HG03439 (cell line): Measurements from ENCODE around the gene THADA.
"Not testable (repeated sequence)": the region's sequence is repeated elsewhere in the genome, so short reads cannot be mapped to it uniquely, and the experiment has no call there.

ENCODE experiments used
- ATAC-seq: cut with Tn5 transposase; IDR thresholded peaks from one replicate; pipeline ENCODE4 v1.9.1; 2021; ENCODE audit warnings: mild to moderate bottlenecking, moderate library complexity; ENCODE audit not compliant: unreplicated experiment

THADA gene

DNA sequence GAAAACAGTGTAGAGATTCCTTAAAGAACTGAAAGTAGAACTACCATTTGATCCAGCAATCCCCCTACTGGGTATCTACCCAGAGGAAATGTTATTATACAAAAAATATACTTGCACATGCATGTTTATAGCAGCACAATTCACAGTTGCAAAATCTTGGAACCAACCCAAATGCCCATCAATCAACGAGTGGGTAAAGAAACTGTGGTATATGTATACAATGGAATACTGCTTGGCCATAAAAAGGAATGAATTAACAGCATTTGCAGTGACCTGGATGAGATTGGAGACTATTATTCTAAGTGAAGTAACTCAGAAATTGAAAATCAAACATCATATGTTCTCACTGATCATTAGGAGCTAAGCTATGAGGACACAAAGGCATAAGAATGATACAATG lies 4.8 kb upstream of the THADA start:
- ATAC-seq, result not testable (repeated sequence)

DNA sequence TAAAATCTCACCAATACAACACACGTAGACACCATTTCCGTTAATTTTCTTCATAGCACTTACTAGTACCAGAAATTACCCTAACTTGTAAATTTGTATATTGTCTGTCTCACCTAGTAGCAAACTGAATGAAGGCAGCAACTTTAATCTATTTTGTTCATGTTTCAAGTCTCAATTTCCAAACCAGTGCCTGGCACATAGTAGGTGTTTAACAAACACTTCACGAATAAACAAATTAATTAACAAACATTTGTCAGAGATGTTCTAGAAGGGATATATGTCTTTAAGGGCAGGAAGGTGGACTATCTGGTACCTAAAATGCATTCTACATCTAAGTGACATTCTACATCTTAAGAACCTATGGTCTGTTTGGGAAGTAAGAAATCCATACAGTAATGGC lies 963 bp downstream of the THADA start:
- ATAC-seq, result no peak

DNA sequence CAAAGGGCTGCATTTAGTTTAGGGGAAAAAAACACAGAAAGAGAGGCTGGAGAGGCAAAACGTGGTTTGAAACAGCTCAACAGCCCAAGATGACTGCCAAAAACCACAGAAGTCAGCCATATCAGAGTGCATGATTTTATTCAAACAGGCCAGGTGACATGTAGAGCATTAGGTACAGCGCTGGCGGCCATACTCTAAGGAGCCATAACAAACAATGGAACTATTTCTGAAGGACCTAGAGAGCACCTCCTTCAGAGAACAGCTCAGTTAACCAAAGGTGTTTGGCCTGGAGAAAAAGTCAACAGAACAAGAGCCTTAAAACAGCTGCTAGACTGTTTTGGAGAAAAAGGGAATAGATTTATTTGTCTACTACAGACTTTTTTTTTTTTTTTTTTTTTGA lies 2.6 kb downstream of the THADA start:
- ATAC-seq, result no peak

DNA sequence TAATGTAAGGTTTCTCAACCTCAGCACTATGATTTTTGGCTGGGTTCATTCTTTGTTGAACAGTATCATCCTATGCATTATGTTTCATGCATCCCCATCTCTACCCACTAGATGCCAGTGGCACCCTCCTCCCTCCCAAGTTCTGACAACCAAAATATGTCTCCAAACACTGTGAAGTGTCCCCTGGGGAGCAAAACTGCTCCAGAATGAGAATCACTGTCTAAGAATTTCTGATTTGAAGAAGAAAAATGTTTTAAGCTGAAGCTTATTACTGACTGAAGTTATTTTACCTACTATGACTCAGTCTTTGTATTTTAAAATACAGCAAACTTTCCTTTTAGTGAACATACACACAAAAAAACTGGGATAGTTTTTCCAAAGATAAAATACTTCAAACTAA lies 3.4 kb downstream of the THADA start:
- no peak for ATAC-seq

DNA sequence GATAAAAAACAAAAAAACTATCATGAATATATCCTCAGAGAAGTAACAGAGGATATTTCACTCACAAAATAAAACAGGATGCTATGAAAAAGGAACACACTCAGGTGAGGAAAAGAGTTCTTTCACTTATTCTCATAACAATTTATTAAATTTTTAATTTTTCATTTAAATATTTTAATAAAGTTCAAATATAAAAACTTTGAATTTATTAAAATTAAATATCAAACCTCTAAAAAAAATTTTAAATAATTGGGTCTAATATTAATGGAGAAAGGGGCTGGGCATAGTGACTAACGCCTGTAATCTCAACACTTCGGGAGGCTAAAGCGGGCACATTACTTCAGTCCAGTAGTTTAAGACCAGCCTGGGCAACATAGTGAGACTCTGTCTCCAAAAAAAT lies 10.1 kb downstream of the THADA start:
- ATAC-seq, result no peak

DNA sequence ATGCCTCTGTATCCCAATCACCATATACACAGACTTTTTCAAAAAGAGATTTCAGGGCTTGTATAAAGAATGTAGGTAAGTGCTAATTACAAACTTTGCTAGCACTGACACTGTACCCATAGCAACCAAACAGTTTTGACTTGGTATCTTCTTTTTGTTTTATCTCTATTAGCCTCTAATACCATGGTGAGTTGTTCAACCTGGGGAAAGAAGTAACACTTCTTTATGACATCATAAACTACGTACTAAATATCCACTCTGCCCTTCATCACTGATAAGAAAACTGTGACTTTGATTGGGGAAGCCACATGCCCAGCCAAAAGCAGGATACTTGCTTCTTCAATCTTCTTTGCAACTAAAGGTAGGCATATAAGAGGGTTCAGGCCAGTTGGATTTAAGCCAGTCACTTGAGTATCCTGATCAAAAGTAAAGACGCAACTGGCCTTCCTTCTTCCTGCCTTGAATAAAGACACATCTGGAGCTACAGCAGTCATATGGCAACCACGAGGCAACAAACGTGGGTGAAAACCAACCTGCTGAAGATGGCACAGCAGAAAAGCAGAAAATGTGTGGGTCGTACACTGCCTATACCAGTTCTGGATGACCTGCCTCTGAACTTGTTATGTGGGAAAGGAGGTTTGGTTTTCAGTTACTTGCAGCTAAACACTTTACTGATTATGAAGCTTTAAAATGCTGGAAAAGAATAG lies 16.4 kb downstream of the THADA start:
- no peak for ATAC-seq

- no peak for ATAC-seq
Measured at GRCh38 chr2:43576981-43577892, 18.6 kb downstream of the THADA start.

DNA sequence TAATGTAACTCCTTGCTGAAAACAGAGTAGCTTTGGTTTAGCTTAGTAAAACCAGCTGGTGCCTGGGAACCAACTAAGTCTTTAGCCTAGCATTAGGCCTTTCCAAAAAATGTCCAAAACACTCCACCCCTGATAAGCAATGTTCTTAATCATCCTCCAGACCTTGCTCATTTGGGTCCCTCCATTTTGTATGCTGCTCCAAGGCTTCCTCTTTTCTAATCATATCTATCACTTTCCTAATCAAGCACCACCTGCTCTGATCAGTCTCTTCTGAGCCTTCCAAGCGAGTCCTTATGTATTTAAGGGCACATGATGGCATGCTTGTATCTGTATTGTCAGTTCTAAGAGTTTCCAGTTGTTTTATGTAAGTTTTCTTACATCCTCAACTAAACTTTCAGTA lies 23.6 kb downstream of the THADA start:
- ATAC-seq, result no peak

DNA sequence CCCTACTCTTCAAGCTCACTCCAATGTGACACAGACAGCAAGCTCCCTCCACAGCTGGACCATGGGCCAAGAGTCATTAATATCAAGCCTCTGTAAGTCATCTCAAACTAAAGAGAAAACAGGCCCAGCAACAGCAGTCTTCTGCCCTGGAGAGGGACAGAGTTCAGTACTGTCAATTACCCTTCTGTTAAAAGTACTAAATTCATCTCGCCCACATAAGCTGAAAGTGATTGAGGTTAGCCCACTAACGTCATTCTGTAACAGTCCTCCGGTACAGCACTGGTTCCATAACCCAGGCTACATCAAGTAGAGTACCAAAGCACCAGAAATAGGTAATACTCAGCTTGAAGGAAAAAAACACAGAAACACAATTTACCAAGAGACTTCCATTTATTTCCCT lies 25.9 kb downstream of the THADA start:
- peak; percentile 70 for ATAC-seq

GRCh38 chr2:43568228-43568627 lies 27.6 kb downstream of the THADA start:
- ATAC-seq, result no peak

DNA sequence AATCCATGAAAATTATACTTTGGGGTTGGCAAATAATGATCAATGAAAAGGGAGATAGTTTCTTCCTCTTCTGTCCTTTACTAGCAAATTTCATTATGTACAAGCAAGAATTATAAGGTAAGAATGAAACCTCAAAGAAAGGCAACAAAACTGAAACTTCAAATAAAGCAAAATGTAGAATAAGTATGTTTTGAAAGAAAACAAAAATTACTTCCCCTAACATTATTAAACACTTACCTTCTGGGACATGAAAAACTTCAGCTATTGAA lies 29.4 kb downstream of the THADA start:
- no peak for ATAC-seq

DNA sequence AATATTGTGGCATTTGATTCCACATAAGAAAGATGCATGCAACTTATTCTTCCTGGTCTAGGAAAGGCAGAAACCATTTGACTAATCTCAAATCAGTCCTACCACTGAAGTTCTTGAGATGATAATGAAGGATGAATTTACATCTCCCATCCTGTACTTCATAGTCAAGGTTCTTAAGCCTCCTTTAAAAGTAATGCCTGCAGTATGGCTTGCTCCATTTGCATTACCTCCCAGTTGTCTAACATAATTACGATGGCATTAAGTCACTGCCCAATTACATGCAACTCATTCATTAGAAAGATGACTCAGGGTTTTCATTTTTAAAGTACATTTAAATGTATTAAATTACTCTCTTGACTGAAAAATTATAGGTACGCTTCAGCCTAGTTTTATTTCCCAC lies 32.2 kb downstream of the THADA start:
- ATAC-seq, result no peak

GRCh38 chr2:43560231-43560547 lies 35.6 kb downstream of the THADA start:
- no peak for ATAC-seq

- peak; percentile 67 for ATAC-seq
Measured at GRCh38 chr2:43559391-43560230, 36.2 kb downstream of the THADA start.

DNA sequence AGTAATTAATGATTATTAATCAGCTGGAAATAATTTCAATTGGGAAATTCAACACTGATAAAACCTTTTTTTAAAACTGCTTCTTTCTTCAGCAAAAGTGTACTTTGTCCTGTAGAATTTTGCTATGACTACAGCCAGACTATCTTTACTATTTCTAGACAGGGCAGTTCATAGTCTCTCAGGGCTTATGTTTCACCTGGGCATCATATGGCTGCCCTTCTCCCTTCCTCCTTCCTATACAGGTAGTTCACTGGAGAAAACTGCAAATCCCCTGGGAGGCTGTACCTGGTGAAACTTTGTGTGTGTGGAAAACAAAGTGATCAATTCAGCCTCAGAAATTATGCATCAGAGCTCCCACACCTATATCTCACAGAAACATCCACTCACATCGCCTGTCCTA lies 38.6 kb downstream of the THADA start:
- no peak for ATAC-seq

GRCh38 chr2:43556256-43556655 lies 39.6 kb downstream of the THADA start:
- no peak for ATAC-seq

DNA sequence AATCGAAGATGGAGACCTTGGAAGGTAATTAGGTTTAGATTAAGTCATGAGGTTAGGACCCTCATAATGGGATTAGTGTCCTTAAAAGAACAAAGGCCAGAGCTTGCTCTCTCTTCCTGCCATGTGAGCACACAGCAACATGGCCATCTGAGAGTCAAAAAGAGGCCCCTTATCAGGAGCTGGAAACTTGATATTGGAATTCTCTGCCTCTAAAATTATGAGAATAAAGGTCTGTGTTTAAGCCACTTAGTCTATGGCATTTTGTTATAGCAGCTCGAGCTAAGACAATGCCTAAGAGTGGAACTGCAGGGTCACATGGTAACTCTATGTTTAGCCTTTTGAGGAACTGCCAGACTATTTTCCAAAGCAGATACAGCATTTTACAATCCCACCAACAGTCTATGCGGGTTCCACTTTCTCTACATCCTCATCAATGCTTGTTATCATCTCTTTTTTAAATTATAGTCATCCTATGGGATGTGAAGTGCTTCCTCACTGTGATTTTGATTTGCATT lies 42.4 kb downstream of the THADA start:
- ATAC-seq, result no peak

GRCh38 chr2:43551990-43552389 lies 43.8 kb downstream of the THADA start:
- no peak for ATAC-seq

DNA sequence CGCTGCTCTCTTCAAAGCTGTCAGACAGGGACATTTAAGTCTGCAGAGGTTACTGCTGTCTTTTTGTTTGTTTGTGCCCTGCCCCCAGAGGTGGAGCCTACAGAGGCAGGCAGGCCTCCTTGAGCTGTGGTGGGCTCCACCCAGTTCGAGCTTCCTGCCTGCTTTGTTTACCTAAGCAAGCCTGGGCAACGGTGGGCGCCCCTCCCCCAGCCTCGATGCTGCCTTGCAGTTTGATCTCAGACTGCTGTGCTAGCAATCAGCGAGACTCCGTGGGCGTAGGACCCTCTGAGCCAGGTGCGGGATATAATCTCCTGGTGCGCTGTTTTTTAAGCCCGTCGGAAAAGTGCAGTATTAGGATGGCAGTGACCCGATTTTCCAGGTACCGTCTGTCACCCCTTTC lies 47.5 kb downstream of the THADA start:
- ATAC-seq, result not testable (repeated sequence)

DNA sequence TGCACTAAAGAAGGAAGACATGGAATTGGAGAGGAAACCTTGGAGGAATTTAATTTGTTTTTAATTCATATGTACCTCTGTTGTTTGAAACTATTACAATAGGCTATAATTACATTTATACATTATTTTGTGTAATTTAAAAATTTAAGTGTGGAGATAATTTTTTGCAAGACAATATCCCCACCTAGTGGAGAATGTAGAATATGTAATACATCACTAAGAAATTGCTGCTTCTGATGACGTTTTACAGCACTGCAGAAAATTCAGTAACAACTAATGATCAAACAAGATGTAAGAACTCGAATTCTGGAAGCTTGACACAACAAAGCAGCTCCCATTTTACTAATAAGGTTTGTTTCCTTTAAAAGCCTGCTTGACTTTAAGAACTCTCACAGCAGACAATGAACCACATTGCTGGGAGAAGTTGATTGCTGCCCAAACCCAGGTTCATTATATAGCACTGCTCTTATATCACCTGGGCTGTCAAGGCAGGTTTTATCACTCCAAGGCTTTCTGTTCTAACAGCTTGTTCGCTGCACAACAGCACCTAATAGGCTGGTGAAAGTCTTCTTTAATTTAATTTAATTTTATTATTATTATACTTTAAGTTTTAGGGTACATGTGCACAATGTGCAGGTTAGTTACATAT lies 53.4 kb downstream of the THADA start:
- ATAC-seq, result no peak

DNA sequence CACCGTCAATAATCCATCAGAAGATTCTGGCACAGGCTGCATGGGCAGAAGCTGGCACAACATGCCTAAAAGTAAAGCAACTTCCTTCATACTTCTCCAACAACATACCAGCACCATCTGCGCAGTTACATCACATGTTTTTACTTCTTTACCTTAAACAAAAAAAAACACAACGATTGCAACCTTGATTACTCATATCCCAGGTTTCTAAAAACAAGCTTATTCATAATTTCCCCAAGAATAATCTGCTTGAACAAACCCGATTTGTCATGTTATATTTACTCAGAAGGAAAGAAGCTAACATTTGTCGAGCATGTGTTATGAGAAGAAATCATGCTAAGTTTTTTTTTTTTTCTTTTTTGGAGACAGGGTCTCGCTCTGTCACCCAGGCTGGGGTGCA lies 54.7 kb downstream of the THADA start:
- no peak for ATAC-seq
